ENCODE results near the gene FDPS. TPM values are rescaled to one million over a fixed set of nuclear protein-coding genes. Genes with fewer than 3 reads are reported as not detected.
A peak's percentile ranks its signal among the peaks of the same experiment; 100 is the strongest.

Gene FDPS
- polyA plus RNA-seq = 100 to 1,000 TPM; 173 to 279 (median 206) TPM

DNA sequence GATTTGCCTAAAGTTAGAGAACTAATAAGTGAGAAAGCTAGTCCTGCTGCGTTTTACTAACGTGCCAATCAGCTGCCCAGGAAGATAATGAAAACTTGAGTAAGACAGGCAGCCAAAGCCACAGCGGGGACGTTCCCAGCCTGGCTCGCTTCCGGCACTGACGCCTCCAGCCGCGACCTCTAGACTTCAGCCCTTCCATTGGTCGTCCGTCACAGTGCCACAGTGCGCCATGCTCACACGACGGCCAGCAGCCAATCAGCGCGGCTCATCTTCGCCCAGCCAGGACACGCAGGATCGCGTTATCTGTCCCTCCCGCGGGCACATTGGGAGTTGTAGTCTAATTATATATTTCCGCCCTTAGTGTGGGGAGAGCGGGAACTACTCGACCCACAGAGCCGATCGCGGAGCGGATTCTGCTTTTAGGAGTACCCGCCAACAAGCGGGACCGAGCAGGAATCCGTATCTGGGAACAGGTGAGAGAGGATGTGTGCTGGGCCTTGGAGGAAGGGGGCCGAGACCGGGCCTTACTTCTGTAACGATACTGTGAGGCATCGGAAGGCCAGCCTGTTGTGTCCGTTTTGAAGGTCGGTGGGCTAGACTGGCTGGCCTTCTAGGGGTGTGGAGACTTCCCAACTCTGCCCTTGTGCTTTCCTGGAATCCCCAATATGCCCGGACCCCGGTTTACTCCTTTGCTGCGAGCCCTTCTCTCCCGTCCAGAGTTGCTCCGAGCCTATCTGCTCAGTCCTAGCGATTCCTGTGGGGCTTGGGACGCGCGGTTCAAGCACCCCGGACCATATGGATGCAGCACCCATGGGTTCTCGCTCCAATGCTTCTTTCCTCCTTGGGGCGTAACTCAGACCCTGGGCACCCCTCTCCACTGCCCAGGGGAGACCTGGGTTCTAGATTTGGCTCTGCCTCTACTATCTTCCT is at the start of gene FDPS:
Gene FDPS, plus strand, starts transcription at position 374 of the 930 bp plus-strand sequence. CDS start 924 bp downstream, outside the sequence.
- peak within 1 kb of the TSS; percentile 96 to 98 (median 97) for H3K4me3 Mint-ChIP-seq
- peaks cover 0 to 5% (median 0%) of the 10 kb centered on the region in 3 donors for H3K36me3 Mint-ChIP-seq
- DNase-seq = peak; percentile 96 to 97 (median 96)
- peaks cover 5 to 12% (median 6%) of the 10 kb centered on the region in 3 donors for H3K27me3 Mint-ChIP-seq (ENCODE audit: low read depth in 3 of 3)
- H3K4me1 Mint-ChIP-seq = peaks cover 32 to 35% of the 10 kb centered on the region in 2 donors
- peaks cover 0 to 1% (median 0%) of the 10 kb centered on the region in 6 donors for H3K9me3 Mint-ChIP-seq
- H3K27ac Mint-ChIP-seq = peak within 1 kb of the TSS; percentile 96 to 100 (median 98)

DNA sequence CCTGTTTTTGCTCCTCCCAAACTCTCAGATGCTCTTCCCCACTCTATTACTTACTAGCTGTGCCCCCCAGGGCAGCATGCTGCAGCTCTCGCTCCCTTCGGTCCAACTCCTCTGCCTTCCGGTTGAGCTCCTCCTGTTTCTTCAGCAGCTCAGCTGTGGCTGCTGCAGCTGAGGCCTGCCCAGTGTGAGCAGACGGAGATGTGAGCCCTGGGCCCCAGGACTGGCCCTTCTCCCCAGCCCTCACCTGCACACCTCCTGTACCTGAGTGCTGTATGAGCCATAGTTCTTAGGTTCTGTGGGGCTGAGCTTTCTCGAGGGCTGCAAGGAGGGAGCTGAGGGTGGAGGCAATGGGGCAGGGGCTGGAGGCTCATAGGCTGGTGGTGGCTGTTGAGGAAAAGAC is 48.4 kb upstream of the FDPS start:
- no peak for DNase-seq
- Mint-ChIP-seq H3K36me3 (peaks cover 9 to 25% (median 18%) of the 10 kb centered on the region in 3 donors), H3K9me3 (no peaks in the 10 kb centered on the region), H3K27ac (peak overlapping the region in 3 of 6 donors; percentile 30 to 83 (median 31)), H3K4me3 (peak overlapping the region in 2 of 5 donors; percentile 29 to 94), H3K4me1 (peaks cover 43 to 48% of the 10 kb centered on the region in 2 donors), H3K27me3 (ENCODE audit: low read depth in 3 of 3) (peaks cover 0 to 5% (median 4%) of the 10 kb centered on the region in 3 donors)

- Mint-ChIP-seq H3K27ac (peak overlapping the region; percentile 85 to 98 (median 93)), H3K27me3 (ENCODE audit: low read depth in 3 of 3) (peaks cover 0 to 5% (median 4%) of the 10 kb centered on the region in 3 donors), H3K4me3 (peak overlapping the region; percentile 94 to 100 (median 96)), H3K4me1 (peaks cover 37 to 39% of the 10 kb centered on the region in 2 donors), H3K36me3 (peaks cover 13 to 29% (median 24%) of the 10 kb centered on the region in 3 donors), H3K9me3 (no peaks in the 10 kb centered on the region)
- no peak for DNase-seq
Observed at GRCh38 chr1:155261493-155261851, 47.2 kb upstream of the FDPS start.

DNA sequence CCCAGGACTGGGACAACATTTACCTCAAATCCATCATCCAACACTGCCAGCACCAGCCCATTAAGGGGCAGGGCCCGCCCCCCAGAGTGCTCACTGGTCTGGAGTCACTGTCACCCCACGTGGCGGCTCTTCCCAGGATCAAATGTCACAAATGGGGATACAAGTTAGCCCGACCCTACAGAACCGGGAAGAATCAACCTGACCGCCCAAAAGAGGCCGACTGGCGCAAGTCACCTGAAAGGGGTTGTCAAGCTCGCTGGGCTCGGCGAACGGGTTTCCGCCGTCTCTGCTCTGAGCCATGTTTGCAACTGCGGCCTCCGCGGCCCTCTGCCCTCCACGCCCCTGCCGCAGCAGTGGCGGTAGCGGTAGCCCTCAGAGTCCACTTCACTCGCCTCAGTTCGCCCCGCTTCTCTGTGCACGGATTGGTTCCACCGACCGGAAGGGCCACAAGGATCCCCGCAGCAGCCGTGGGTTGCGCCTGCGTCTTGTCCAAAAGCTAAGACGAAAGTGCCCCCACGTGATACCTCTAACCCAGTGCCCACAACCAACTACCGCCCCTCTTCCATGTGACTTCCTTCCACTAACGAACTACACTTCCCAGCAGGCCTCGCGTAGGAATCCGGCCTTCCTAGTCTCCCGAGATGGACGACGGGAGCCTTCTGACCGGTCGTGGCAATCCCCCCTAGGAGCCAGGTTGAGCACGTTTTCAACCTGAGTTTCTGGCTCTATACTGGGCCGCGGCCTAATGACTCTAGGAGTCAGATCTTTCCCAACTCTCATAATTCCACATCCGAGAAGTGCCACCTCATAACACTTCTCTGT is 46.6 kb upstream of the FDPS start, which contains the start of gene SCAMP3:
Gene SCAMP3, minus strand, starts transcription at position 509 of the 822 bp plus-strand sequence. Its CDS starts 209 bp downstream, at position 300.
- Mint-ChIP-seq H3K9me3 (no peaks in the 10 kb centered on the region), H3K27ac (peak within 1 kb of the TSS; percentile 85 to 98 (median 93)), H3K27me3 (ENCODE audit: low read depth in 3 of 3) (peaks cover 0 to 5% (median 4%) of the 10 kb centered on the region in 3 donors), H3K36me3 (peaks cover 15 to 28% (median 22%) of the 10 kb centered on the region in 3 donors), H3K4me3 (peak within 1 kb of the TSS; percentile 94 to 100 (median 96)), H3K4me1 (peaks cover 31 to 39% of the 10 kb centered on the region in 2 donors)
- peak; percentile 87 to 89 (median 89) for DNase-seq

GRCh38 chr1:155263067-155263466 is 45.6 kb upstream of the FDPS start:
- Mint-ChIP-seq H3K27ac (peak overlapping the region; percentile 83 to 96 (median 90)), H3K36me3 (peaks cover 10 to 32% (median 25%) of the 10 kb centered on the region in 3 donors), H3K27me3 (ENCODE audit: low read depth in 3 of 3) (peaks cover 0 to 5% (median 4%) of the 10 kb centered on the region in 3 donors), H3K9me3 (no peaks in the 10 kb centered on the region), H3K4me1 (peaks cover 30 to 39% of the 10 kb centered on the region in 2 donors), H3K4me3 (peak overlapping the region; percentile 41 to 100 (median 95))
- no peak for DNase-seq

- Mint-ChIP-seq H3K27me3 (ENCODE audit: low read depth in 3 of 3) (peaks cover 0 to 5% (median 4%) of the 10 kb centered on the region in 3 donors), H3K27ac (no peak overlapping the region), H3K9me3 (no peaks in the 10 kb centered on the region), H3K4me3 (no peak overlapping the region), H3K36me3 (peaks cover 20 to 35% (median 25%) of the 10 kb centered on the region in 3 donors), H3K4me1 (peaks cover 22 to 38% of the 10 kb centered on the region in 2 donors)
- DNase-seq = no peak
Observed at GRCh38 chr1:155266553-155266952, 42.1 kb upstream of the FDPS start.

DNA sequence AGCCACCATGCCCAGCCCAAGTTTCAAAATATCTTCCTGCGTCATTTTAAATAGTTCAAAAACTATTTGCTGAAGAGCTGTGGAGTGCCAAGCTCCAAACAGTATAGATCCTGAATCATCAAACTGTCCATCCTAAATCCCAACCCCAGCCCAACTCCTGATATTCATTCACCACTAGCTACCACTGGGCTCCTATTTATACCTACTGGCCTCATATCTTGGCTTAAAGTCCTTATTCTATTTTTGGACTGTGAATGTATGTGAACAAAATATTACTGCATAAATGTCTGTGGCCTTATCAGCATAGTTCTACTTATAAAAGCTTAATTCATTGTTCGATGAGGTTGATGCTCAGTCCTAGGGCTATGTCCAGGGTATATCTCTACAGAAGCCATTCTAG is 41.3 kb upstream of the FDPS start:
- peaks cover 20 to 35% (median 25%) of the 10 kb centered on the region in 3 donors for H3K36me3 Mint-ChIP-seq
- no peak for DNase-seq
- H3K4me1 Mint-ChIP-seq = peaks cover 20 to 38% of the 10 kb centered on the region in 2 donors
- peaks cover 0 to under 1% (median 0%) of the 10 kb centered on the region in 3 donors for H3K27me3 Mint-ChIP-seq (ENCODE audit: low read depth in 3 of 3)
- no peak overlapping the region for H3K4me3 Mint-ChIP-seq
- no peaks in the 10 kb centered on the region for H3K9me3 Mint-ChIP-seq
- peak overlapping the region in 1 of 6 donors; percentile 29 for H3K27ac Mint-ChIP-seq

GRCh38 chr1:155268630-155269029 is 40.0 kb upstream of the FDPS start:
- H3K36me3 Mint-ChIP-seq = peaks cover 20 to 35% (median 25%) of the 10 kb centered on the region in 3 donors
- no peak overlapping the region for H3K4me3 Mint-ChIP-seq
- no peaks in the 10 kb centered on the region for H3K9me3 Mint-ChIP-seq
- DNase-seq = no peak
- peaks cover 21 to 36% of the 10 kb centered on the region in 2 donors for H3K4me1 Mint-ChIP-seq
- H3K27me3 Mint-ChIP-seq (ENCODE audit: low read depth in 3 of 3) = peaks cover 0 to 4% (median 1%) of the 10 kb centered on the region in 3 donors
- H3K27ac Mint-ChIP-seq = no peak overlapping the region

DNA sequence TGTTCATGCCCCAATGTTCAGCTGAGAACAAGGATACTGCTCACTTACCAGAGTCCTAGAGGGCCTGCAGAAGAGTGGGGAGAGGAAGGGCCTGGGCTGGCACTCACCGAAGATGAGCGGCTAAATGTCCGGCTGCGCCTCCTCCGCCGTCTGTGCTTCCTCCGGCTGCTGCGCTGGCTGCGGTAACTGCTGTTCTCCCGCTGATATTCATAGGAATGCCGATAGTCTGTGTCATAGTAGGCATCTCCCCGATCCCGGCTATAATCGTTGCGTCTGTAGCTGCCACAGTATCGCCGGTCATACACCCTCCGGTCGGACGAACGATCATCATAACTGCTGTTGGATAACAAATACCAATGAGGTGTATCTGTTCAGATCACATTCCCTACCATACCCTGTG is 39.3 kb upstream of the FDPS start:
- Mint-ChIP-seq H3K27me3 (ENCODE audit: low read depth in 3 of 3) (peaks cover 2 to 4% (median 4%) of the 10 kb centered on the region in 3 donors), H3K27ac (no peak overlapping the region), H3K9me3 (no peaks in the 10 kb centered on the region), H3K4me3 (no peak overlapping the region), H3K36me3 (peaks cover 19 to 35% (median 20%) of the 10 kb centered on the region in 3 donors), H3K4me1 (peaks cover 24 to 36% of the 10 kb centered on the region in 2 donors)
- no peak for DNase-seq

- H3K4me1 Mint-ChIP-seq = peaks cover 37 to 55% of the 10 kb centered on the region in 2 donors
- H3K4me3 Mint-ChIP-seq = peak overlapping the region; percentile 83 to 97 (median 86)
- peaks cover 8 to 15% (median 13%) of the 10 kb centered on the region in 3 donors for H3K36me3 Mint-ChIP-seq
- no peaks in the 10 kb centered on the region for H3K9me3 Mint-ChIP-seq
- DNase-seq = no peak
- H3K27me3 Mint-ChIP-seq (ENCODE audit: low read depth in 3 of 3) = peaks cover 2 to 7% (median 4%) of the 10 kb centered on the region in 3 donors
- peak overlapping the region; percentile 86 to 99 (median 91) for H3K27ac Mint-ChIP-seq
Observed at GRCh38 chr1:155272466-155273342, 36.0 kb upstream of the FDPS start.

DNA sequence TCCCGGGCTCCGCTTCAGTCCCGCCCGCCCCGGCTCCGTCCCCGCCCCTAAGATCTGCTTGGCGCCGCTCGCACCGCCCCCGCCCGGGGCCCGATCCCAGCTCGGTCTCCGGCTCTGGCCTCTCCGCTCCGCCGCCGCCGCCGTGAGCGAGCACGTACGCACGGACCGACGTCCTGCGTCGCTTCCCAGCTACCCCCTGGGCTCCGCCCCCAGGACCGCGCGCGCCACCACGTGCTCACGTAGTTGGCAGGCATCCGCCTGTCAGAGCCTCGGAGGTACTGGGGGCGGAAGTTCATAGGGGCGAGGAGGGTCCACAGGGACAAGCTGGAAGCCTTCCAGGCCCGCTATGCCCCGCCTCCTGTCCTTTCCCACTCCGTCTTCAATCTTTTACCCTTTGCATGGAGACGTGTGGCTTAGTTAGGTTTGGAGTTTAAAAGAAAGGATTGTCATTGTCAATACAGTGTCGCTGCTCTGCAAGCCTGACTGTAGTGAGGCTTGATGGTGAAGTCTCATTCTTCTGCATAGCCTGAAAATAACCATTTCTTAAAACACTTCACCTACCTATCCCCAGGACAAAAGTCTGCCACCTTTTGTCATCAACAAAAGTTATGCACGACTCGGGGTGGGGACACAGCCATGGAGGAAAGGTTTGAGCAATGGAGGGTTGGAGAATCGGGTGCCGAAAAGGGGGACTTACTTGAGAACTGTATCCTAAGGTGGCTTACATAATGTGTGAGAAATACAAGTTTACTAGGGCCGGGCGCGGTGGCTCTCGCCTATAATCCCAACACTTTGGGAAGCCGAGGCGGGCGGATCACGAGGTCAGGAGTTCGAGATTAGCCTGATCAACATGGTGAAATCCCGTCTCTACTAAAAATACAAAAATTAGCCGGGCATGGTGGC is 35.1 kb upstream of the FDPS start, which contains the start of gene CLK2:
Gene CLK2, minus strand, starts transcription at position 162 of the 903 bp plus-strand sequence. CDS start 2,527 bp downstream, outside the sequence.
- Mint-ChIP-seq H3K4me3 (peak within 1 kb of the TSS; percentile 86 to 97 (median 91)), H3K36me3 (peaks cover 4 to 13% (median 11%) of the 10 kb centered on the region in 3 donors), H3K27ac (peak within 1 kb of the TSS; percentile 89 to 99 (median 92)), H3K27me3 (ENCODE audit: low read depth in 3 of 3) (peaks cover 2 to 7% (median 4%) of the 10 kb centered on the region in 3 donors), H3K4me1 (peaks cover 43 to 59% of the 10 kb centered on the region in 2 donors), H3K9me3 (no peaks in the 10 kb centered on the region)
- peak; percentile 90 to 92 (median 91) for DNase-seq
